ENCODE results near the gene CEBPE. TPM values are rescaled to one million over a fixed set of nuclear protein-coding genes. Genes with fewer than 3 reads are reported as not detected.

The CEBPE gene
- total RNA-seq, 1 donor from 2014 or later, result under 0.01 TPM

- H3K9me3 ChIP-seq (ENCODE audit: control insufficient read depth in 3 of 3, low read length in 3 of 3), result no peaks in the 10 kb centered on the region
- no peaks in the 10 kb centered on the region for H3K27me3 ChIP-seq (ENCODE audit: control insufficient read depth in 3 of 3, insufficient read depth in 3 of 3, low read length in 3 of 3)
- H3K36me3 ChIP-seq (ENCODE audit: control insufficient read depth in 3 of 3, insufficient read depth in 3 of 3, low read length in 3 of 3), result peaks cover 3 to 24% (median 21%) of the 10 kb centered on the region in 3 donors
- no peak overlapping the region for H3K9ac ChIP-seq (ENCODE audit: low read depth in 1 of 3, low read length in 3 of 3)
- H3K27ac ChIP-seq (ENCODE audit: low read depth, low read length), result no peak overlapping the region
- no peak overlapping the region for H3K4me3 ChIP-seq (ENCODE audit: low read length in 3 of 3)
- peaks cover 21 to 28% (median 21%) of the 10 kb centered on the region in 3 donors for H3K4me1 ChIP-seq (ENCODE audit: control insufficient read depth in 3 of 3, insufficient read depth in 3 of 3, low read length in 3 of 3)
Measured at GRCh38 chr14:23097786-23098185, 21.3 kb downstream of the CEBPE start.

- Histone ChIP-seq H3K36me3 (ENCODE audit: control insufficient read depth in 3 of 3, insufficient read depth in 3 of 3, low read length in 3 of 3) (peaks cover 7 to 41% (median 31%) of the 10 kb centered on the region in 3 donors), H3K9me3 (ENCODE audit: control insufficient read depth in 3 of 3, low read length in 3 of 3) (no peaks in the 10 kb centered on the region), H3K4me1 (ENCODE audit: control insufficient read depth in 3 of 3, insufficient read depth in 3 of 3, low read length in 3 of 3) (peaks cover 21 to 30% (median 22%) of the 10 kb centered on the region in 3 donors), H3K27me3 (ENCODE audit: control insufficient read depth in 3 of 3, insufficient read depth in 3 of 3, low read length in 3 of 3) (no peaks in the 10 kb centered on the region), H3K9ac (ENCODE audit: low read depth in 1 of 3, low read length in 3 of 3) (peak within 1 kb of the TSS; percentile 92 to 99 (median 98)), H3K27ac (ENCODE audit: low read depth, low read length) (peak within 1 kb of the TSS; percentile 98), H3K4me3 (ENCODE audit: low read length in 3 of 3) (peak within 1 kb of the TSS; percentile 90 to 98 (median 96))
Measured at GRCh38 chr14:23095196-23096108, 23.6 kb downstream of the CEBPE start, which contains the start of gene C14orf119. Gene C14orf119 (plus strand): TSS chr14:23095505. CDS start chr14:23097659, 2,154 bp downstream.

- no peaks in the 10 kb centered on the region for H3K27me3 ChIP-seq (ENCODE audit: control insufficient read depth in 3 of 3, insufficient read depth in 3 of 3, low read length in 3 of 3)
- peak within 1 kb of the TSS; percentile 98 for H3K27ac ChIP-seq (ENCODE audit: low read depth, low read length)
- peaks cover 21 to 30% (median 22%) of the 10 kb centered on the region in 3 donors for H3K4me1 ChIP-seq (ENCODE audit: control insufficient read depth in 3 of 3, insufficient read depth in 3 of 3, low read length in 3 of 3)
- H3K36me3 ChIP-seq (ENCODE audit: control insufficient read depth in 3 of 3, insufficient read depth in 3 of 3, low read length in 3 of 3), result peaks cover 14 to 48% (median 38%) of the 10 kb centered on the region in 3 donors
- peak within 1 kb of the TSS; percentile 92 to 99 (median 98) for H3K9ac ChIP-seq (ENCODE audit: low read depth in 1 of 3, low read length in 3 of 3)
- H3K4me3 ChIP-seq (ENCODE audit: low read length in 3 of 3), result peak within 1 kb of the TSS; percentile 90 to 98 (median 96)
- no peaks in the 10 kb centered on the region for H3K9me3 ChIP-seq (ENCODE audit: control insufficient read depth in 3 of 3, low read length in 3 of 3)
Measured at GRCh38 chr14:23094666-23095195, 24.3 kb downstream of the CEBPE start, which contains the start of gene ACIN1. Gene ACIN1 (minus strand): TSS chr14:23095136. CDS start chr14:23095112, 24 bp downstream.

GRCh38 chr14:23093991-23094665, 24.9 kb downstream of the CEBPE start:
- peaks cover 21 to 30% (median 22%) of the 10 kb centered on the region in 3 donors for H3K4me1 ChIP-seq (ENCODE audit: control insufficient read depth in 3 of 3, insufficient read depth in 3 of 3, low read length in 3 of 3)
- H3K9me3 ChIP-seq (ENCODE audit: control insufficient read depth in 3 of 3, low read length in 3 of 3), result no peaks in the 10 kb centered on the region
- peaks cover 16 to 53% (median 44%) of the 10 kb centered on the region in 3 donors for H3K36me3 ChIP-seq (ENCODE audit: control insufficient read depth in 3 of 3, insufficient read depth in 3 of 3, low read length in 3 of 3)
- peak overlapping the region; percentile 98 for H3K27ac ChIP-seq (ENCODE audit: low read depth, low read length)
- H3K27me3 ChIP-seq (ENCODE audit: control insufficient read depth in 3 of 3, insufficient read depth in 3 of 3, low read length in 3 of 3), result no peaks in the 10 kb centered on the region
- peak overlapping the region; percentile 92 to 99 (median 98) for H3K9ac ChIP-seq (ENCODE audit: low read depth in 1 of 3, low read length in 3 of 3)
- peak overlapping the region; percentile 90 to 98 (median 96) for H3K4me3 ChIP-seq (ENCODE audit: low read length in 3 of 3)

GRCh38 chr14:23093526-23093925, 25.5 kb downstream of the CEBPE start:
- Histone ChIP-seq H3K9ac (ENCODE audit: low read depth in 1 of 3, low read length in 3 of 3) (peak overlapping the region; percentile 92 to 99 (median 98)), H3K36me3 (ENCODE audit: control insufficient read depth in 3 of 3, insufficient read depth in 3 of 3, low read length in 3 of 3) (peaks cover 16 to 52% (median 47%) of the 10 kb centered on the region in 3 donors), H3K4me3 (ENCODE audit: low read length in 3 of 3) (peak overlapping the region in 2 of 3 donors; percentile 90 to 96), H3K27me3 (ENCODE audit: control insufficient read depth in 3 of 3, insufficient read depth in 3 of 3, low read length in 3 of 3) (no peaks in the 10 kb centered on the region), H3K27ac (ENCODE audit: low read depth, low read length) (no peak overlapping the region), H3K9me3 (ENCODE audit: control insufficient read depth in 3 of 3, low read length in 3 of 3) (no peaks in the 10 kb centered on the region), H3K4me1 (ENCODE audit: control insufficient read depth in 3 of 3, insufficient read depth in 3 of 3, low read length in 3 of 3) (peaks cover 21 to 30% (median 22%) of the 10 kb centered on the region in 3 donors)

- Histone ChIP-seq H3K27ac (ENCODE audit: low read depth, low read length) (no peak overlapping the region), H3K9me3 (ENCODE audit: control insufficient read depth in 3 of 3, low read length in 3 of 3) (no peaks in the 10 kb centered on the region), H3K4me1 (ENCODE audit: control insufficient read depth in 3 of 3, insufficient read depth in 3 of 3, low read length in 3 of 3) (peaks cover 21 to 30% (median 22%) of the 10 kb centered on the region in 3 donors), H3K27me3 (ENCODE audit: control insufficient read depth in 3 of 3, insufficient read depth in 3 of 3, low read length in 3 of 3) (no peaks in the 10 kb centered on the region), H3K4me3 (ENCODE audit: low read length in 3 of 3) (peak overlapping the region in 1 of 3 donors; percentile 18), H3K36me3 (ENCODE audit: control insufficient read depth in 3 of 3, insufficient read depth in 3 of 3, low read length in 3 of 3) (peaks cover 18 to 53% (median 45%) of the 10 kb centered on the region in 3 donors), H3K9ac (ENCODE audit: low read depth in 1 of 3, low read length in 3 of 3) (peak overlapping the region in 1 of 3 donors; percentile 98)
Measured at GRCh38 chr14:23093104-23093503, 26.0 kb downstream of the CEBPE start.

- H3K9ac ChIP-seq (ENCODE audit: low read depth in 1 of 3, low read length in 3 of 3), result no peak overlapping the region
- H3K36me3 ChIP-seq (ENCODE audit: control insufficient read depth in 3 of 3, insufficient read depth in 3 of 3, low read length in 3 of 3), result peaks cover 20 to 51% (median 50%) of the 10 kb centered on the region in 3 donors
- H3K4me1 ChIP-seq (ENCODE audit: control insufficient read depth in 3 of 3, insufficient read depth in 3 of 3, low read length in 3 of 3), result peaks cover 12 to 21% (median 17%) of the 10 kb centered on the region in 3 donors
Measured at GRCh38 chr14:23091294-23092225, 27.5 kb downstream of the CEBPE start.

GRCh38 chr14:23090254-23090636, 28.8 kb downstream of the CEBPE start:
- no peak overlapping the region for H3K9ac ChIP-seq (ENCODE audit: low read depth in 1 of 3, low read length in 3 of 3)
- H3K27ac ChIP-seq (ENCODE audit: low read depth, low read length), result no peak overlapping the region
- no peak overlapping the region for H3K4me3 ChIP-seq (ENCODE audit: low read length in 3 of 3)
- H3K36me3 ChIP-seq (ENCODE audit: control insufficient read depth in 3 of 3, insufficient read depth in 3 of 3, low read length in 3 of 3), result peaks cover 27 to 62% (median 62%) of the 10 kb centered on the region in 3 donors
- peaks cover 10 to 19% (median 15%) of the 10 kb centered on the region in 3 donors for H3K4me1 ChIP-seq (ENCODE audit: control insufficient read depth in 3 of 3, insufficient read depth in 3 of 3, low read length in 3 of 3)
- no peaks in the 10 kb centered on the region for H3K27me3 ChIP-seq (ENCODE audit: control insufficient read depth in 3 of 3, insufficient read depth in 3 of 3, low read length in 3 of 3)
- H3K9me3 ChIP-seq (ENCODE audit: control insufficient read depth in 3 of 3, low read length in 3 of 3), result no peaks in the 10 kb centered on the region

More at GRCh38 chr14:23091294-23092225, 27.5 kb downstream of the CEBPE start:
- Histone ChIP-seq H3K27me3 (ENCODE audit: control insufficient read depth in 3 of 3, insufficient read depth in 3 of 3, low read length in 3 of 3) (no peaks in the 10 kb centered on the region), H3K9me3 (ENCODE audit: control insufficient read depth in 3 of 3, low read length in 3 of 3) (no peaks in the 10 kb centered on the region), H3K27ac (ENCODE audit: low read depth, low read length) (no peak overlapping the region), H3K4me3 (ENCODE audit: low read length in 3 of 3) (no peak overlapping the region)
